ENCODE results near the gene MAPKAP1. TPM values are rescaled to one million over a fixed set of nuclear protein-coding genes. Genes with fewer than 3 reads are reported as not detected.
"Not testable (repeated sequence)": the region's sequence is repeated elsewhere in the genome, so short reads cannot be mapped to it uniquely, and the experiment has no call there.

Gene MAPKAP1
- total RNA-seq, 1 donor from 2014 or later, result 146 TPM

DNA sequence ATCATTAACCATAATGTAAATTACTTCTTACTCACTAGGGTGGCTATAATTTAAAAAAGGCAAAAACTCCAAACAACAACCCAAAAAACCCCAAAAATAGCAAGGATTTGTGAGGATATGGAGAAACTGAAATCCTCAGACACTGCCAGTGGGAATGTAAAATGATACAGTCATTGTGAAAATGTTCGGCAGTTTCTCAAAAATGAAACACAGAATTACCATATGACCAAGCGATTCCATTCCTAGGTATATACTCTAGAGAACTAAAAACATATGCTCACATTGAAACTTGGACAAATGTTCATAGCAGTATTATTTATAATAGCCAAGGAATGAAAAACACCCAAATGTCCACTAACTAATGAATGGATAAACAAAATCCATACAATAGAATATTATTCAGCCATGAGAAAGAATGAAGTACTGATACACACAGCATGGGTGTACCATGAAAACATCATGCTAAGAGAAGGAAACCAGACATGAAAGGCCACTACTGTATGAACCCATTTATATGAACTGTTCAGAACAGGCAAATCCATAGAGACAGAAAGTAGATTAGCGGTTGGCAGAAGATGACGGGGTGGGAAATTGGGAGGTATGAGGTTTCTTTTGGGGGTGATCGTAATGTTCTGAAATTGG, 119.1 kb downstream of the MAPKAP1 start:
- ATAC-seq (no peak), DNase-seq (no peak)
- intact Hi-C loops (cut with micrococcal nuclease), result no loop called here

DNA sequence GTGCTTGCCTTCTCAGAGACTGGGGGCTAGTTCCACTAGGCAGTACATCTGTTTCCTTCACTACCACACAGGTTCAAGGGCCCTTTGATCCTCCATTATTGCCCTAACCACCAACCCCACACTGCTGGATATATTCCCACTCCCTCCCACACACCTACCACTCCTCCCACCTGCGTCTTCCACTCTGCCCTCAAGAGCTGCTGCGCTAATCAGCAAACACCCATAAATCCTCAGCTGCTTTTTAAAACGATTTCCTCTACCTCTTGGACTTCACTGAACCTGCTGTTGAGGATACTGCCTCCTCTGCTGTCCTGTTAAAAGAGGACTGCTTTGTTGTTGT, 120.9 kb downstream of the MAPKAP1 start:
- intact Hi-C loops (cut with micrococcal nuclease), result no loop called here
- DNase-seq (no peak), ATAC-seq (no peak)

DNA sequence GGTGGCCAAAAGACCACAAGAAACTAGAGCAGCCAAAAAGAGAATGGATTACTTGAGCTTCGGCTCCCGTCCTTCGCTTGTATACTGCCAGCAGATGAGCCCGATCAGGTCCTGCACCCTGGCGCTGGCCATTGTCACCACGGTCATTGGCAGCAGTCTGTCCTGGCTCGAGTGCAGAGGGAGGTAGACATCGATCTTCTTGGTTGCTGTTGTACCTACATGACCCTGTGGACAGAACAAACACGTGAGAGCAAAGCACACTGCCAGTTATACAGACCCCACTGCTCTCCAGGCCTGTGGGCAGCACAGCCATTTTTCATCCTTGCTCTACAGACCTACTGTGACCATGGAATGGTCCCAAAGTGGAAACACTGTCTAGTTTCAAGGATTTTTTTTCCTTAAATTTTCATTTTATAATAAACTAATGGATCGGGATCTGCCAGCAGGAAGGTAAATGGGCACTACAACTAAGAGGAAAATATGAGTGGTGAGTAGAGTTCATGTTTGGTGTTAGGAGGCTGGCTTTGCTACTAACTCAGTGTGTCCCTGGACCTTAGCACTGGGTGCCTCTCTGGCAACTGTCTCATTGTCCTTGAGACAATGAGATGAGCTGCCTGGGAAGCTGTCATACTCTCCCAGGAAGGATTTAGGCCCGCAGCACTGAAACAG, 121.4 kb downstream of the MAPKAP1 start:
- no peak for DNase-seq
- no peak for ATAC-seq
- intact Hi-C loops (cut with micrococcal nuclease), result no loop called here

DNA sequence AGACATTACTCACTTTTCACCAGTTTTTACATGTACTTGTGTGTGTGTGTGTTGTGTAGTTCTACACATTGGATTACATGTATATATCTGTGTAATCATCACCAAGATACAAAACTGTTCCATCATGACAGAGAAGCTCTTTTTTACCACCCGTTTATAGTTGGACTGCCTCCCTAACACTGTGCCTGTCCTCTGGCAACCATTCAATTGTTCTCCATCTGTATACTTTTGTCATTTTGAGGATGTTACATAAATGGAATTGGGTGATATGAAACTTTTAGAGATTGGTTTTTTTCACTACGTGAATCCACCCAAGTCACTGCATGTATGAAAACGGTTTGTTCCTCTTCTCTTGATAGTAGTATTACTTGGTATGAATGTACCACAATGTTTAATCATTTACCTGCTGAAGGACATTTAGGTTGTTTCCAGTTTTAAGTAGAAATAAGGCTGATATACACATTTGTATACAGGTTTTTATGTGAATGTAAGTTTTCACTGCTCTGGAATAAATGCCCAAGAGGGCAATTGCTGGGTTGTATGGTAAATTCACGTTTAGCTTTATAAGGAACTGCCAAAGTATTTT, 126.2 kb downstream of the MAPKAP1 start:
- DNase-seq (no peak), ATAC-seq (no peak)
- intact Hi-C loops (cut with micrococcal nuclease), result no loop called here

GRCh38 chr9:125579030-125579932, 127.7 kb downstream of the MAPKAP1 start:
- ATAC-seq, result no peak
- DNase-seq, result no peak
- intact Hi-C loops (cut with micrococcal nuclease), result no loop called here

GRCh38 chr9:125574126-125574877, 132.7 kb downstream of the MAPKAP1 start:
- DNase-seq (no peak), ATAC-seq (no peak)
- intact Hi-C loops (cut with micrococcal nuclease), result no loop called here

DNA sequence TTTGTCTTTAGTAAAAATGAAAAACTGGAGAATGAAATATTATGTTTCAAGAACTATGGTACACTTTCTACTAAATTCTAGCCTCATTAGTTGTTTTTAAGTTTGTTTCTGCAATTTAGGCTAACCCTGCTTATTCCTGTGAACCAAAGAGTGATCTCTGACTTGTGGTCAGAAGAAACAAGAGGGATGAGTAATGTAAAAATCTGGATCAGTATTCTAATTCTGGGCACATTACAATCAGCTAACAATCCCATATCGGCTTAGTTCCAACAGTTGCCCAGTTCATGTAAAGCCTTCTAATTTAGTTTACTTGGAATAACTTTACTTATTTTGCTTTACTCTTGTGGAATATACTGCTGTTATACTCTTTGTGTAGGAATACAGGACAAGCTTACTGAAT, 134.5 kb downstream of the MAPKAP1 start:
- ATAC-seq; DNase-seq; intact Hi-C loops (cut with micrococcal nuclease): not testable (repeated sequence)

DNA sequence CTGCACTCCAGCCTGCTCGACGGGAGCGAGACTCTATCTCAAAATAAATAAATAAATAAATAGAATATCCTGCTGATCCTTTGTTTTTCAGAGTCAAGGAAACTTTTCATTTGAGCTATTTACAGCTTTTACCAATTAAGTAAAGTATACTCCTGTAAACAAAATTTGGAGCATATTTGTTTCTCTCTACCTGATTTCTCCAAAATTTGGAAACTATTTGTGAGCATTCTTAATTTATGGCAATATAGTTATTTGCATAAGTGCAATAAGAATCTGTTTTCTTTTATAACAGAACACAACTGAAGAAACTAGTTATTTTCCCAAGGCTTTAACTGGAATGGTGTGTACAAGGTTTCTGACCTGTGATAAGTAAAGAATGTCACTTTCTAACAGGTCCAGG, 135.2 kb downstream of the MAPKAP1 start:
- not testable (repeated sequence) for ATAC-seq

GRCh38 chr9:125570246-125570645, 136.8 kb downstream of the MAPKAP1 start:
- no peak for ATAC-seq
- intact Hi-C loops (cut with micrococcal nuclease), result no loop called here
- no peak for DNase-seq

More for the DNA sequence above, 135.2 kb downstream of the MAPKAP1 start:
- DNase-seq; intact Hi-C loops (cut with micrococcal nuclease): not testable (repeated sequence)

DNA sequence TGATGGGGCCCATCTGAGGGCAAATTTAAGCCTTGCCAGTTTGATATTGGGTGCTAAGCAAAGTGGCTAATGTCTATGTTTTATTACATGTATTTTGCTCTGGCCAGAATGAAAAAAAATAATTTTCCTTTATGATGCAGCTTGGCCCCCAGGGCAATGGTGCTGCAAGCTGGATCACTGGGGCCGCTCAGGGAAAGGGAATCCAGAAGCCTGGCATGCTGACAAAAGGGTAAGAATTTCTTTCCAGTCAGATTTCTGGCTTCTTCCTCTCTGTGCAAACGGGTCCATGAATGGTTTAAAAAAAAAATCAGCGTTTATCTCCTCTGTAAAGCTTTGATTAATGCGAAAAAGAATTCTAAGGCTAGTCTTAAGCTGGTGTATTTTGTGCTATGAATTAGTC, 138.4 kb downstream of the MAPKAP1 start:
- intact Hi-C loops (cut with micrococcal nuclease), result no loop called here
- ATAC-seq (no peak), DNase-seq (no peak)

- ATAC-seq; intact Hi-C loops (cut with micrococcal nuclease); DNase-seq: not testable (repeated sequence)
These were observed 141.0 kb downstream of the MAPKAP1 start for GRCh38 chr9:125566051-125566450.

GRCh38 chr9:125565126-125565525, 141.9 kb downstream of the MAPKAP1 start:
- ATAC-seq (no peak), DNase-seq (no peak)
- intact Hi-C loops (cut with micrococcal nuclease), result no loop called here

DNA sequence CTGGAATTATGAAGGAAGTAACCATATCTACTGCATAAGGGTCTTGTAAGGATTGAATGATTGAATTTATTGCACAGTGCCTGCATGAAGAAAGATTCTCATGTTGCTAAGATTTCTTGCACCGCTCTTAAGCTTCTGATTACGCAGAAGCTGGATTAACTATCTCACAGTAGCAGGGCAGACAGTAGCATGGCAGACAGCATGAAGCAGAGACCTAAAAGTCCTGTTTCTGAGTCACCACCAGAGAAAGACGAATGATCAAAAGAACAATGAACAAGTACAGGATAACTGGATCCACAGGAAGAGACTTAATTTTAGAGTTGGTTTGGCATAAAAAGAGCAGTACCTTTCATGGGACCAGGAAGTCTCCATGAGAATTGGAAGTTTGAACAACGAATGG, 142.4 kb downstream of the MAPKAP1 start:
- intact Hi-C loops (cut with micrococcal nuclease), result no loop called here
- ATAC-seq (no peak), DNase-seq (no peak)

- intact Hi-C loops (cut with micrococcal nuclease), result no loop called here
- no peak for ATAC-seq
These were observed 145.4 kb downstream of the MAPKAP1 start for GRCh38 chr9:125561509-125562148.

DNA sequence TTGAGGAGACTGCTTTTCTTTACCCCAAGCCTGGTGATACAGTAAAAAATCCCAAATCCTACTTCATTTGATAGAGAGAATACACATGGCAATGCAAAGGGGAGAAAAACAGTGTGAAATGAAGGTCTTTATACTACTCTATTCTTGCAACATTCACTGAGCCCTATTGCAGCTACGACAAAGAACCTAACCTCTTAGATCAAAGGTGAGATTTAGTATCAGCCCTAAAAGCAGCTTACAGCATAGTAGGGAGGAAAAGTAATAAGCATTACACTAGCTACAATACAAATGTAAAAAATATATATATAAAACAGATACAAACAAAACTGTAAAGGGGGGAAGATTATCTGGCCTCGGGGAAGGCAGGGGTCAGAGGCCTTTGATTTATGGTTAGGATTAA, 147.1 kb downstream of the MAPKAP1 start:
- intact Hi-C loops (cut with micrococcal nuclease), result no loop called here
- no peak for DNase-seq
- no peak for ATAC-seq

More at GRCh38 chr9:125561509-125562148, 145.4 kb downstream of the MAPKAP1 start:
- DNase-seq, result no peak

- no peak for DNase-seq
- intact Hi-C loops (cut with micrococcal nuclease), result no loop called here
These were observed 147.8 kb downstream of the MAPKAP1 start for GRCh38 chr9:125559194-125559593.

GRCh38 chr9:125558453-125559092, 148.4 kb downstream of the MAPKAP1 start:
- intact Hi-C loops (cut with micrococcal nuclease), result no loop called here
- ATAC-seq (peak; percentile 73), DNase-seq (no peak)

More at GRCh38 chr9:125559194-125559593, 147.8 kb downstream of the MAPKAP1 start:
- peak; percentile 23 for ATAC-seq

Measured in left ventricle myocardium superior (tissue), 1 donor.